GM21619 (cell line): ENCODE data around the gene TMIGD2.
"Not testable (repeated sequence)": the region's sequence is repeated elsewhere in the genome, so short reads cannot be mapped to it uniquely, and the experiment has no call there.

ENCODE experiments used
- ATAC-seq: cut with Tn5 transposase; IDR thresholded peaks from one replicate; pipeline ENCODE4 v1.9.1; 2021; ENCODE audit not compliant: unreplicated experiment

The TMIGD2 gene

GRCh38 chr19:4297901-4298809, 4.0 kb downstream of the TMIGD2 start:
- no peak for ATAC-seq

DNA sequence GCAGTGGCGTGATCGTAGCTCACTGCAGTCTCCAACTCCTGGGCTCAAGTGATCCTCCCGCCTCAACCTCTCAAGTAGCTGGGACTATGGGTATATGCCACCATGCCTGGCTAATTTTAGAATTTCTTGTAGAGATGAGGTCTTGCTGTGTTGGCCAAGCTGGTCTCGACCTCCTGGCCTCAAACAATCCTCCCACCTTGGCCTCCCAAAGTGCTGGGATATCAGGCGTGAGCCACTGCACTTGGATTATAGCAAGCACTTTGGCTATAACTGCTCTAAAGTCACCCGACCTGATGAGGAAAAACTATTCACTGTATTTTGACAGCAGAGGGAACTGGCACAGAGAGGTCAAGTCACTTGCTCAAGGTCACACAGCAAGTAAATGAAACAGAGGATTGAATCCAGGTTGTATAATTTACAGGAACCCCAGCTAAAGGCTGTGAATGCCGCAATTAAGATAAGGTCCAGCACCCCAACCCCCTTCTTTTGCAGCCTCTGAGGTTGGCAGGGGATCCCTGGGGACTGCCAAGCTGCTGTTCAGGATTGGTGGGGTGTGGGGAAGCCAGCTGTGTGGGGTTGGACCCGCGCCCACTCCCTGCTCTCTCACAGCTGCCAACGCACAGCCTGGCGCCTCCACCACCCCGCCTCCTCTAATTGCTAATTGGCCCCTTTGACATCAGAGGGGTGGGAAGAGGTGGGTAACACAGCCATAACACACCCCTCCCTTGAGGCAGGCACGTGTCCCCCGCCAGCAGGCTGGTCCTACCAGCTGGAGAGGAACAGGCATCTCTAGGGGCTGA, 6.0 kb downstream of the TMIGD2 start:
- ATAC-seq = no peak

DNA sequence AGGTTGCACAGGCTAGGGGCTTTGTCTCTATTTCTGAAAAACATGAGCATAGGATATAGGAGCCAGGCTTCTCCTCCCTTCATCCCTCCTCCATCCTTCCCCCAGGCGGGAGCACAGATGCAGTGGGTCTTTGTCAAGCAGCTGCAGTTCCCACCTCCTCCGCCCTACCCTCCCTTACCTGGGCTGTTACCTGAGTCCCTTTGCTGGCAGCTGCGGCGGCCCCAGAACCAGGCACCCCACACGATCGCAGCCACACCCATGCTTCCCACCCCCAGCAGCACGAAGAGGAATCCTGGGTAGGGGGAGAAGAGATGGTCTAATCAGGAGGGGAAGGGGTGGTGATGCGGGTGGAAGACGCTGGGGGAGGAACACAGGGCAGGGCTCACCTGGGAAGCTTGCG, 7.8 kb downstream of the TMIGD2 start:
- no peak for ATAC-seq

DNA sequence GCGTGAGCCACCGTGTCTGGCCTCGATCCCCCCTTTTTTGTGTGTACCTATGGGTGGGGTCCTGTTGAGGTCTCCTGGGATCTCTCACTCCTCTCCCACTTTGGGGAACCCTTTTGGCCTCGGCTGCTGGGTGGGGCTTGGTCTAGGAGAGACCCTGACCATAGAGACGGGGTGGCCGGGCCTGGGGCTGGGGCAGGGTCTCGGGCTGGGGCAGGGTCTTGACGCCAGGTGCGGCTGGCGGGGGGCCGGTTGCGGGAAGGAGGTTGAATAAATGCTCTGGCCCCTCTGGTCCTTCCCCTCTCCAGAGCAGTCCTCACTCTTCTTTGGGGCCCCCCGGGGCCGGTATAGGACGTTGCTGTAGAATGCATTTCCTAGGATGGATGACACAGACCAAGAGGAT, 9.7 kb downstream of the TMIGD2 start:
- ATAC-seq = no peak

GRCh38 chr19:4291184-4291732, 10.9 kb downstream of the TMIGD2 start:
- no peak for ATAC-seq

DNA sequence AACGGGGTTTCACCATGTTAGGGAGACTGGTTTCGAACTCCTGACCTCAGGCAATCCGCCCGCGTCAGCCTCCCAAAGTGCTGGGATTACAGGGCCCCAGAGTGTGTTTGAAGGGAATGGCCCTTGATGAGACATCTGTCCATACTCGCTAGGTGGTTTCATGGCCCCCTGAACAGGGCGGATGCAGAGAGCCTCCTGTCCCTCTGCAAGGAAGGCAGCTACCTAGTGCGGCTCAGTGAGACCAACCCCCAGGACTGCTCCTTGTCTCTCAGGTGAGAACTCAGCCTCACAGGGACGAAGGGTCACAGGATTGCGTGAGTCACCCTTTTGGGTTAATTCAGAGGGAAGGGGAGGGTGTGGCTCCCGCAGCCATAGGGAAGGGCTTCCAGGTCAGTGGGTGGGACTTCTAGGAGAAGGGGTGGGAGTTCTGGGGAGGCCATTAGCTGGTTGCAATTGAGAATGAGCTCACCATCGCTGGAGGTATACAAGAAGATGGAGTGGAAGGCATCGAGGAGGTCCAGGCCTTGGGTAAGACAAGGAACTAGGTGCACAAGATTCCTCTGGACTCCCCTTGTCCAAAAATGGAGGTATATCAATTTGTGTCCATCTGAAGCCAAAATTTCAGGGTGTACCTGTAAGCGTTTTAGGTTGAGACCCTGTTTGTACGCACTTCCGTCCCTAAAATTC, 14.0 kb downstream of the TMIGD2 start:
- no peak for ATAC-seq

DNA sequence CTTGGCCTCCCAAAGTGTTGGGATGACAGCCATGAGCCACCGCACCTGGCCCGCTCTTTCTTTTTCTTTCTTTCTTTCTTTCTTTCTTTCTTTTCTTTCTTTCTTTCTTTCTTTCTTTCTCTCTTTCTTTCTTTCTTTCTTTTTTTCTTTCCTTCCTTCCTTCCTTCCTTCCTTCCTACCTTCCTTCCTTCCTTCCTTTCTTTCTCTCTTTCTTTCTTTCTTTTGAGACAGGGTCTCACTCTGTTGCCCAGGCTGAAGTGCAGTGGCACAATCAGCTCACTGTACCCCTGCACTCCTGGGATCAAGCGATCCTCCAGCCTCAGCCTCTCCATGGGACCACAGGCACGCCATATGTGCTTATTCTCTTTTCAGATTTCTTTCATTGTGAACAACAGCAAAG, 16.0 kb downstream of the TMIGD2 start:
- ATAC-seq = not testable (repeated sequence)

- no peak for ATAC-seq
These were observed 17.2 kb downstream of the TMIGD2 start for GRCh38 chr19:4284974-4285373.

DNA sequence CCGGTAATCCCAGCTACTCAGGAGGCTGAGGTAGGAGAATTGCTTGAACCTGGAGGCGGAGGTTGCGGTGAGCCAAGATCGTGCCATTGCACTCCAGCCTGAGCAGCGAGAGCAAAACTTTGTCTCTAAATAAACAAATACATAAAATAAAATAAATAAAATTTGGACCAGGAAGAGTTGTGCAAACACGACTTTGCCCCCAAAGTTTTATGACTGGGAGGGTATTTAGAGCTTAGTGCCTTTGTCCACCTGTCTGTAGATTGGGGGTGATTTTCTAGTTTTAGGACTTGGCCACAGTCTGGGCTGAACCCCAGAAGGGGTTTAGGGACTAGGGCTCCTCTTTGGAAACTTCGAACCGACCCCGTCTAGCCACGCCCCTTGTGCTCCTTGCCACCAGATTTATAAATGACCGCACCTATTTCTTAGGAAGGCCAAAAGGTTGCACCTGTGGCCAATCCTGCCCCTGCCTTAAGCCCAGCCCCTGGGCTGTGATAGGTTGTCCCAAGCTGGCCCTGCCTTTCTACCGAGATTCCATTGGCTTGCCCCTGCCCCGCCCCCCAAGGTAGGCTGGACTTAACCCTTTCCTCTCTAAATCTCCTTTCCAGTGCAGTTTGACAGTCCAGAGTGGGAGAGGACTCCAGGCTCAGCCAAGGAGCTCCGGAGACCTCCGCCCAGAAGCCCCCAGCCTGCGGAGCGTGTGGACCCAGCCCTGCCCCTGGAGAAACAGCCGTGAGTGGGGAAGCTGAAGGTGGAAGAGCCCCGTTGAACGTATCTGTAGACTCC, 17.8 kb downstream of the TMIGD2 start:
- no peak for ATAC-seq

GRCh38 chr19:4279530-4280422, 22.4 kb downstream of the TMIGD2 start:
- no peak for ATAC-seq

- ATAC-seq = no peak
These were observed 23.0 kb downstream of the TMIGD2 start for GRCh38 chr19:4279267-4279529.

GRCh38 chr19:4278419-4279266, 23.5 kb downstream of the TMIGD2 start, which contains the start of gene SHD:
Gene SHD (plus strand): TSS chr19:4279266. CDS start chr19:4280064, 798 bp downstream.
- ATAC-seq = no peak

DNA sequence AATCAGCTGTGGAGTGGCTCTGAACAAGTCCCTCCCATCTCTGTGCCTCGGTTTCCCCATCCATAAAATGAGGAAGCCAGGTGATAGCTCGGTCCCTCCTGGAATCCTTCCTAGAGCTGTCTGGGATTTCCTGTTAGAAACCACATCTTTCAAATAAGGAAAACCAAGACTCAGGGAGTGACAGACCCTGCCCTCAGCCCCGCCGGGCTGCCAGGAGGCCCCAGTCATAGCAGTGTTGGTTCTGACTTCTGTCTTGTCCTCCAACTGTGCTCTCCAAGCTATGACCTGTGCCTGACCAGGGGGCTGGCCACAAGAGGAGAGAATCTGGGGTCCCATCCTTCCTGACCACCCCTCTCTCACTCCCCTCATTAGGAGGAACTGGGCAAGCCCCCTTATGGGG, 24.2 kb downstream of the TMIGD2 start:
- ATAC-seq = no peak

- ATAC-seq = no peak
These were observed 24.9 kb downstream of the TMIGD2 start for GRCh38 chr19:4277191-4277696.

- ATAC-seq = not testable (repeated sequence)
These were observed 27.9 kb downstream of the TMIGD2 start for GRCh38 chr19:4274321-4274686.

DNA sequence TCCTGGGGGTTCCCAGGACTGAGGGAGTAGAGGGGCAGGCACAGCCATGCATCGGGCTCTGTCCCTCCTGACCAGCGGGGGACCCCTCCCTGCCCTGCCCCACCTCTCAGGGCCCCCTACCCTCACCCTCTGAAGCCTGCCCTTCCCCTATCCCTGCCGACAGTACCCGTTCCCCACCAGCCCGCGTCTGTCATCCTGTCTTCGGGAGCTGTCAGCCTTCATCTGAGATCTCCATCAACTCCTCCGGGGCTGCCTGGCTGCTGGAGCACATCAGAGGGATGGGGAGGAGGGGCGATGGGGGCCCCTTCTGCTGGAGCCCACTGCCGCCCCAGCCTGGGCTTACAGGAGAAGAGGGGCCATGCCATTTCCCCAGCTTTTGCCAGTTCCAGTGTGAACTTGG, 29.3 kb downstream of the TMIGD2 start:
- no peak for ATAC-seq

DNA sequence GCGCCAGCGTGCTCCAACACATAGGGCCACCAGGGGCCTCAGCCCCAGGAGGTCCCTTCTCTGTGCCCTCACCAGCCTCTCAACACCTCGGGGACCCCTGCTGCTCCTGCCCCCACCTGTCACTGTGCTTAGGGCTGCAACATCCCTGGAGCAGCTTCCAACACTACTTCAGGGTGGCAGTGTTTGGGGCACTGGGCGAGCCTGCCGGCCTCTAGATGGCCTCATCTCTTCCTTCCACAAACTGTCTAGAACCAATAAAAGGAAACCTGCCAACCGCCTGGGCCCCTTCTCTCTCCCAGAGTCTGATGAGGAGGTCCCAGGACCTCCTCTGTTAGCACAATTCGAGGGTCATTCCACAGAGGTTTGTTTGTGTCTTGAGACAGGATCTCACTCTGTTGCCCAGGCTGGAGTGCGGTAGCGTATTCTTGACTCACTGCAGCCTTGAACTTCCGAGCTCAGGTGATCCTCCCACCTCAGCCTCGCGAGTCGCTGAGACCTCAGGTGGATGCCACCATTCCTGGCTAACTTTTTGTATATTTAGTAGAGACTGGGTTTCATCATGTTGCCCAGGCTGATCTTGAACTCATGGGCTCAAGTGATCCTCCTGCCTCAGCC, 33.3 kb downstream of the TMIGD2 start:
- ATAC-seq = no peak
